DOHH2 (cell line): ENCODE results near the gene SLMAP.

Source experiments
- EZH2phosphoT487 ChIP-seq: fragments of 200-600 bp; sonication (generic); IDR thresholded peaks from 2 replicates; pipeline ENCODE4 v1.6.1; 2017; ENCODE audit warnings: borderline replicate concordance, mild to moderate bottlenecking, antibody characterized with exemption, low read length, moderate library complexity, mixed read lengths
- TF ChIP-seq, protein P1 (sequence below): fragments of 200-600 bp; sonication (generic); IDR thresholded peaks from one replicate; pipeline ENCODE4 v1.5.1; 2014; ENCODE audit warnings: antibody characterized with exemption, mild to moderate bottlenecking, low read depth, low read length; ENCODE audit not compliant: poor library complexity, severe bottlenecking

DNA sequence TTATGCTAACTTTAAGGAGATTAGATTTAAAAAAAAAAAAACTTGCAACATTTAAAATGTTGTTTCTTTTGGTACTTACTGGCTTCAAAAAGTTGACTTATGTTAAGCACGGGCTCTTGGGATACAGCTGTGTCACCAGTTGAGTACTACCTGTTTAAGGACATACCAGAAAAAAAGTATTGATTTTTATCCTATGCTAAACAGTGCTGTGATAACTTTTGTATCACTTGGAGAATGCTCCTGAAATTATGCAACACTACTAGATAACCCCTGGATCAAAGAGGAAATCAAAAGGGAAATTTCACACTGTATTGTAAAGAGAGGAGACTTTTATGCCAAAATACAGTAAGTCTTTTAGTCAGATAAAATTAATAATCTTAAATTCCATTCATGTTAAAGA, 77.7 kb downstream of the SLMAP start:
- TF ChIP-seq, protein P1, sequence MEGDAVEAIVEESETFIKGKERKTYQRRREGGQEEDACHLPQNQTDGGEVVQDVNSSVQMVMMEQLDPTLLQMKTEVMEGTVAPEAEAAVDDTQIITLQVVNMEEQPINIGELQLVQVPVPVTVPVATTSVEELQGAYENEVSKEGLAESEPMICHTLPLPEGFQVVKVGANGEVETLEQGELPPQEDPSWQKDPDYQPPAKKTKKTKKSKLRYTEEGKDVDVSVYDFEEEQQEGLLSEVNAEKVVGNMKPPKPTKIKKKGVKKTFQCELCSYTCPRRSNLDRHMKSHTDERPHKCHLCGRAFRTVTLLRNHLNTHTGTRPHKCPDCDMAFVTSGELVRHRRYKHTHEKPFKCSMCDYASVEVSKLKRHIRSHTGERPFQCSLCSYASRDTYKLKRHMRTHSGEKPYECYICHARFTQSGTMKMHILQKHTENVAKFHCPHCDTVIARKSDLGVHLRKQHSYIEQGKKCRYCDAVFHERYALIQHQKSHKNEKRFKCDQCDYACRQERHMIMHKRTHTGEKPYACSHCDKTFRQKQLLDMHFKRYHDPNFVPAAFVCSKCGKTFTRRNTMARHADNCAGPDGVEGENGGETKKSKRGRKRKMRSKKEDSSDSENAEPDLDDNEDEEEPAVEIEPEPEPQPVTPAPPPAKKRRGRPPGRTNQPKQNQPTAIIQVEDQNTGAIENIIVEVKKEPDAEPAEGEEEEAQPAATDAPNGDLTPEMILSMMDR, result no peak
- TF ChIP-seq EZH2phosphoT487, result no peak
